HG03064 (cell line): ENCODE data around the gene EPSTI1.
"Not testable (repeated sequence)": the region's sequence is repeated elsewhere in the genome, so short reads cannot be mapped to it uniquely, and the experiment has no call there.

Experiments used
- ATAC-seq: cut with Tn5 transposase; IDR thresholded peaks from one replicate; pipeline ENCODE4 v1.9.1; 2021; ENCODE audit warnings: low read depth; ENCODE audit not compliant: unreplicated experiment

The EPSTI1 gene

GRCh38 chr13:42991898-42992763 lies at the start of gene EPSTI1:
Gene EPSTI1 (minus strand): TSS chr13:42992241. CDS start chr13:42992165, 76 bp downstream.
- peak; percentile 65 for ATAC-seq

GRCh38 chr13:43041369-43041921 lies 49.4 kb upstream of the EPSTI1 start:
- no peak for ATAC-seq

GRCh38 chr13:43040581-43041368 lies 48.7 kb upstream of the EPSTI1 start:
- ATAC-seq, result not testable (repeated sequence)

GRCh38 chr13:43039966-43040365 lies 47.9 kb upstream of the EPSTI1 start:
- no peak for ATAC-seq

GRCh38 chr13:43036351-43037250 lies 44.6 kb upstream of the EPSTI1 start:
- no peak for ATAC-seq

- ATAC-seq, result no peak
Measured at GRCh38 chr13:43033038-43033437, 41.0 kb upstream of the EPSTI1 start.

GRCh38 chr13:43031881-43032280 lies 39.8 kb upstream of the EPSTI1 start:
- ATAC-seq, result no peak

- ATAC-seq, result no peak
Measured at GRCh38 chr13:43030548-43030947, 38.5 kb upstream of the EPSTI1 start.

GRCh38 chr13:43026262-43026661 lies 34.2 kb upstream of the EPSTI1 start:
- ATAC-seq, result no peak

GRCh38 chr13:43023289-43023963 lies 31.4 kb upstream of the EPSTI1 start, which contains the start of gene DNAJC15:
Gene DNAJC15 (plus strand): TSS chr13:43023586. CDS start chr13:43023627, 41 bp downstream.
- peak; percentile 78 for ATAC-seq

GRCh38 chr13:43022934-43023288 lies 30.9 kb upstream of the EPSTI1 start:
- ATAC-seq, result no peak

GRCh38 chr13:43021926-43022670 lies 30.1 kb upstream of the EPSTI1 start:
- no peak for ATAC-seq

GRCh38 chr13:43020794-43021193 lies 28.8 kb upstream of the EPSTI1 start:
- no peak for ATAC-seq

- ATAC-seq, result no peak
Measured at GRCh38 chr13:43019811-43020210, 27.8 kb upstream of the EPSTI1 start.

GRCh38 chr13:43016226-43016625 lies 24.2 kb upstream of the EPSTI1 start:
- no peak for ATAC-seq

GRCh38 chr13:43014162-43014561 lies 22.1 kb upstream of the EPSTI1 start:
- ATAC-seq, result no peak

GRCh38 chr13:43009506-43009905 lies 17.5 kb upstream of the EPSTI1 start:
- ATAC-seq, result no peak

- ATAC-seq, result no peak
Measured at GRCh38 chr13:43008596-43008995, 16.6 kb upstream of the EPSTI1 start.
